ENCODE data around the gene FYN.

Gene FYN

GRCh38 chr6:111812060-111813038 lies 60.9 kb downstream of the FYN start:
- DNase-seq (ENCODE audit: low spot score) = no peak
- in situ Hi-C loops (cut with MboI; ENCODE audit: low pct_unique_long_range_greater_than_20kb, low sequenced_read_pairs, unreplicated experiment) = no loop called here
- TF ChIP-seq CTCF (IDR thresholded peaks at IDR 0.05; ENCODE audit: extremely low read depth, insufficient read depth, missing control alignments) = no peak

- TF ChIP-seq CTCF (IDR thresholded peaks at IDR 0.05; ENCODE audit: extremely low read depth, insufficient read depth, missing control alignments) = no peak
- in situ Hi-C loops (cut with MboI; ENCODE audit: low pct_unique_long_range_greater_than_20kb, low sequenced_read_pairs, unreplicated experiment) = no loop called here
- DNase-seq (ENCODE audit: low spot score) = no peak
Measured at GRCh38 chr6:111810294-111811131, 62.7 kb downstream of the FYN start.

- TF ChIP-seq CTCF (IDR thresholded peaks at IDR 0.05; ENCODE audit: extremely low read depth, insufficient read depth, missing control alignments) = no peak
- no peak for DNase-seq (ENCODE audit: low spot score)
- in situ Hi-C loops (cut with MboI; ENCODE audit: low pct_unique_long_range_greater_than_20kb, low sequenced_read_pairs, unreplicated experiment) = no loop called here
Measured at GRCh38 chr6:111809766-111810165, 63.5 kb downstream of the FYN start.

- no peak for TF ChIP-seq CTCF (IDR thresholded peaks at IDR 0.05; ENCODE audit: extremely low read depth, insufficient read depth, missing control alignments)
- in situ Hi-C loops (cut with MboI; ENCODE audit: low pct_unique_long_range_greater_than_20kb, low sequenced_read_pairs, unreplicated experiment) = no loop called here
- no peak for DNase-seq (ENCODE audit: low spot score)
Measured at GRCh38 chr6:111809264-111809663, 64.0 kb downstream of the FYN start.

GRCh38 chr6:111808493-111808892 lies 64.8 kb downstream of the FYN start:
- TF ChIP-seq CTCF (IDR thresholded peaks at IDR 0.05; ENCODE audit: extremely low read depth, insufficient read depth, missing control alignments) = no peak
- DNase-seq (ENCODE audit: low spot score) = no peak
- in situ Hi-C loops (cut with MboI; ENCODE audit: low pct_unique_long_range_greater_than_20kb, low sequenced_read_pairs, unreplicated experiment) = no loop called here
